Keratinocyte (primary cell): ENCODE data around the gene SCART1. TPM values are rescaled to one million over a fixed set of nuclear protein-coding genes. Genes with fewer than 3 reads are reported as not detected.

Experiments used
- DNase-seq: peaks from one replicate; pipeline ENCODE4 v3.0.0-alpha.2; 2011; ENCODE audit warnings: low read depth, missing footprints, low spot score
- FAIRE-seq: peaks from 2 replicates; lab custom pipeline; 2011; peaks lifted over from hg19 to GRCh38; lab: Jason Lieb, UNC
- H2AFZ ChIP-seq: 2 replicates; pipeline ENCODE4 v1.6.0; 2012; ENCODE audit warnings: low read length, control low read depth, inconsistent platforms; ENCODE audit not compliant: control insufficient read depth
- H3K27ac ChIP-seq: 2 replicates; pipeline ENCODE4 v1.5.1; 2011; ENCODE audit warnings: low read length; ENCODE audit not compliant: control insufficient read depth, insufficient read depth
- H3K27me3 ChIP-seq: 3 replicates; pipeline ENCODE4 v1.6.0; 2011; ENCODE audit warnings: low read length; ENCODE audit not compliant: control insufficient read depth, insufficient read depth; ENCODE audit errors: extremely low read depth
- H3K36me3 ChIP-seq, 2 experiments: 2 replicates in 1 of 2; 3 replicates in 1 of 2; pipeline ENCODE4 v1.5.1; 2011; ENCODE audit warnings: low read length in 2 of 2, mild to moderate bottlenecking in 1 of 2; ENCODE audit not compliant: control insufficient read depth in 2 of 2, insufficient read depth in 2 of 2; ENCODE audit errors: extremely low read depth in 1 of 2
- H3K4me1 ChIP-seq: 3 replicates; pipeline ENCODE4 v1.5.1; 2011; ENCODE audit warnings: low read length; ENCODE audit not compliant: control insufficient read depth, insufficient read depth; ENCODE audit errors: extremely low read depth
- H3K4me2 ChIP-seq: 3 replicates; pipeline ENCODE4 v1.6.0; 2011; ENCODE audit warnings: low read depth, low read length; ENCODE audit not compliant: control insufficient read depth, insufficient read depth; ENCODE audit errors: extremely low read depth
- H3K4me3 ChIP-seq, 3 experiments: fragments of 200-600 bp in 1 of 3; sonication (generic) in 1 of 3; 2 replicates in 2 of 3; 3 replicates in 1 of 3; pipeline ENCODE4 v1.5.1; 2011 to 2016; ENCODE audit warnings: low read length in 3 of 3, mild to moderate bottlenecking in 3 of 3, control low read depth in 2 of 3, inconsistent platforms in 1 of 3, low read depth in 1 of 3, mixed read lengths in 1 of 3, mixed run types in 1 of 3, moderate library complexity in 1 of 3; ENCODE audit not compliant: control insufficient read depth in 2 of 3, insufficient read depth in 2 of 3; ENCODE audit errors: extremely low read depth in 1 of 3
- H3K79me2 ChIP-seq: 2 replicates; pipeline ENCODE4 v1.6.0; 2012; ENCODE audit warnings: low read length; ENCODE audit not compliant: control insufficient read depth, insufficient read depth
- H3K9ac ChIP-seq: 3 replicates; pipeline ENCODE4 v1.6.0; 2011; ENCODE audit warnings: low read length; ENCODE audit not compliant: control insufficient read depth, insufficient read depth; ENCODE audit errors: extremely low read depth
- H3K9me1 ChIP-seq: 3 replicates; pipeline ENCODE4 v1.6.0; 2011; ENCODE audit warnings: low read length; ENCODE audit not compliant: control insufficient read depth, insufficient read depth; ENCODE audit errors: extremely low read depth
- H3K9me3 ChIP-seq: 2 replicates; pipeline ENCODE4 v1.5.1; 2012; ENCODE audit warnings: low read depth, low read length; ENCODE audit not compliant: control insufficient read depth
- H4K20me1 ChIP-seq: 3 replicates; pipeline ENCODE4 v1.6.0; 2011; ENCODE audit warnings: low read length; ENCODE audit not compliant: control insufficient read depth, insufficient read depth; ENCODE audit errors: extremely low read depth
- EZH2 ChIP-seq: IDR thresholded peaks from one replicate; pipeline ENCODE4 v1.6.1; 2012; ENCODE audit warnings: inconsistent platforms, mild to moderate bottlenecking, low read length, moderate library complexity
- dilution Hi-C: fragments of 300-500 bp; cut with MboI; formaldehyde crosslinking; loops from one replicate; pipeline ENCODE4 v1.7.0; 2020; ENCODE audit warnings: low sequenced_read_pairs; ENCODE audit not compliant: extremely low pct_ligation_motif_present
- polyA plus RNA-seq, 5 experiments: library from polyadenylated mRNA; depleted of rRNA in 3 of 5; stranded (reverse) in 3 of 5; stranded (forward) in 1 of 5; unstranded in 1 of 5; fragments of >200 nt; gene quantifications; 1 replicate in 1 of 5; 2 replicates in 3 of 5; 3 replicates in 1 of 5; pipeline versions ENCODE4 v1.2.1 to v1.2.3, GENCODE V29; 2011 to 2012; ENCODE audit warnings: missing spikeins in 2 of 5, low read depth in 1 of 5, low replicate concordance in 1 of 5
- TF ChIP-seq, protein P1 (sequence below), 3 experiments: IDR thresholded peaks in 1 of 3; conservative IDR thresholded peaks in 1 of 3; optimal IDR thresholded peaks in 1 of 3; 2 replicates in 2 of 3; 3 replicates in 1 of 3; pipeline versions ENCODE3 to v1.5.1; 2011; ENCODE audit warnings: low read length in 3 of 3, mild to moderate bottlenecking in 3 of 3, moderate library complexity in 2 of 3, control low read depth in 1 of 3, inconsistent platforms in 1 of 3; ENCODE audit not compliant: insufficient read depth in 2 of 3; ENCODE audit errors: extremely low read depth in 1 of 3

SCART1 gene
- polyA plus RNA-seq, 1 donor (not counting 4 experiments of a cell fraction or from before 2014, with no cell fraction given), result 0.75 TPM

DNA sequence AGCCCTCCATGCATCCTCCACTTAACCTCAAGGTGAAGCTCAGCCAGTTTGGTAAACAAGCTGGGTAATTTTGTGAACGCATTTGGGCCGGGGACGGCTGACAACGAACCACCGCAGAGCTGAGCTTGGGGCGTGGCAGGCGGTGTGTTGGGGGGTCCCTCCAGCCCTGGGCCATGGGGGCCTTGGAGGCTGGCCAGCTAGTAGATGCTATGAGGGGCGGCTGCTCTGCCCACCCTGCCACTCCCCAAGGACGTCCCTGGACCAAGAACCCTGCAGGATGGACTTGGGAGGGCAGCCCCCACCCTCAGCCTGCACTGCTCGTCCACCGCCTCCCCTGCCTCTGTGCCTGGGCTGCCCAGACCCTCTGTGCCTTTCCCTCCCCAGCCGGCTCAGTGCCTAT, 12.0 kb upstream of the SCART1 start:
- Histone ChIP-seq H3K79me2 (no peaks in the 10 kb centered on the region), H4K20me1 (no peaks in the 10 kb centered on the region), H3K4me1 (no peaks in the 10 kb centered on the region), H2AFZ (no peak overlapping the region), H3K9me1 (no peaks in the 10 kb centered on the region), H3K4me3 (no peak overlapping the region), H3K27me3 (no peaks in the 10 kb centered on the region), H3K9ac (no peak overlapping the region), H3K9me3 (peaks cover 6% of the 10 kb centered on the region), H3K36me3 (no peaks in the 10 kb centered on the region), H3K27ac (no peak overlapping the region), H3K4me2 (no peak overlapping the region)
- dilution Hi-C loops, result no loop called here
- DNase-seq (no peak), FAIRE-seq (no peak)
- no peak for TF ChIP-seq EZH2
- TF ChIP-seq, protein P1, sequence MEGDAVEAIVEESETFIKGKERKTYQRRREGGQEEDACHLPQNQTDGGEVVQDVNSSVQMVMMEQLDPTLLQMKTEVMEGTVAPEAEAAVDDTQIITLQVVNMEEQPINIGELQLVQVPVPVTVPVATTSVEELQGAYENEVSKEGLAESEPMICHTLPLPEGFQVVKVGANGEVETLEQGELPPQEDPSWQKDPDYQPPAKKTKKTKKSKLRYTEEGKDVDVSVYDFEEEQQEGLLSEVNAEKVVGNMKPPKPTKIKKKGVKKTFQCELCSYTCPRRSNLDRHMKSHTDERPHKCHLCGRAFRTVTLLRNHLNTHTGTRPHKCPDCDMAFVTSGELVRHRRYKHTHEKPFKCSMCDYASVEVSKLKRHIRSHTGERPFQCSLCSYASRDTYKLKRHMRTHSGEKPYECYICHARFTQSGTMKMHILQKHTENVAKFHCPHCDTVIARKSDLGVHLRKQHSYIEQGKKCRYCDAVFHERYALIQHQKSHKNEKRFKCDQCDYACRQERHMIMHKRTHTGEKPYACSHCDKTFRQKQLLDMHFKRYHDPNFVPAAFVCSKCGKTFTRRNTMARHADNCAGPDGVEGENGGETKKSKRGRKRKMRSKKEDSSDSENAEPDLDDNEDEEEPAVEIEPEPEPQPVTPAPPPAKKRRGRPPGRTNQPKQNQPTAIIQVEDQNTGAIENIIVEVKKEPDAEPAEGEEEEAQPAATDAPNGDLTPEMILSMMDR (optimal IDR thresholded peaks at IDR 0.05 in 1 of 3, IDR thresholded peaks at IDR 0.05 in 1 of 3, conservative IDR thresholded peaks at IDR 0.05 in 1 of 3; ENCODE audit: extremely low read depth in 1 of 3, insufficient read depth in 2 of 3, low read length in 3 of 3), result no peak

DNA sequence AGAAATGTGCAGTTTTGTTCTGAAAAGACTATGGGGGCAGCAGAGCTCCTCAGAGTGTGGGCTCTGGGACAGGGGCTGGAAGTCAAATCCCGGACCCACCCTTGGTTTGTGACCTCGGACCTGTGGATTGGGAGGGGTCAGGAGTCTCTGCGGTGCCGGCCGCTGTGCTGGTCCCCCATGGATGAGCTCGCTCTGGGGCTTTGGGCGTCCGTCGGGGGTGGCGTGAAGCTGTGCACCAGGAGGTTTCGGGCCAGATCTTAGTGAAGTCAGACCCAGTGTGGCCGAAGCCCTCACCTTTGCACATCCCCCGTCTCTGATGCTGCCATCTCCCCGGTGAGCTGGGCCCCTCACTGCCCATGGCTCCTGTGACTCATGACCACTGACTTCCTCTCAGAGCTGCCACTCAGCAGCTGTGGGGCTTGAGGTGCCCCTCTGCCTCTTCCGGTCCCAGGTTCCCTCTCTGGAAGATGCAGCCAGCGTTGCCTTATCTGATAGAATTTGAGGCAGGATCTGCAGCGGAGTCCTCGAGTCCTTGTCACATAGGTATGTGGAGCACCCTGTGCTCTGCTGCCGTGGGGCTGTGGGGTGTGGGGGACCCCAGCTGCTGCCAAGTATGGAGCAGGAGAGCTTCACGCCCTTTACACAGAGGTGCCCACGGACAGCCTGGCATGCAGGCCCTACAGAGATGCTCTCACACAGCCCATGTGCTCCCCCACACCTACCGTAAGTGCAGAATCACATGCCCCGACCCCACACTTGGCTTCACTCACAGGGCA, 11.4 kb upstream of the SCART1 start:
- Histone ChIP-seq H4K20me1 (no peaks in the 10 kb centered on the region), H3K4me2 (no peak overlapping the region), H3K4me1 (no peaks in the 10 kb centered on the region), H3K9me1 (no peaks in the 10 kb centered on the region), H2AFZ (no peak overlapping the region), H3K27me3 (no peaks in the 10 kb centered on the region), H3K27ac (no peak overlapping the region), H3K9ac (no peak overlapping the region), H3K36me3 (no peaks in the 10 kb centered on the region), H3K79me2 (no peaks in the 10 kb centered on the region), H3K9me3 (peaks cover 6% of the 10 kb centered on the region), H3K4me3 (no peak overlapping the region)
- dilution Hi-C loops, result no loop called here
- FAIRE-seq (no peak), DNase-seq (no peak)
- no peak for TF ChIP-seq EZH2
- TF ChIP-seq, protein P1 (optimal IDR thresholded peaks at IDR 0.05 in 1 of 3, IDR thresholded peaks at IDR 0.05 in 1 of 3, conservative IDR thresholded peaks at IDR 0.05 in 1 of 3; ENCODE audit: extremely low read depth in 1 of 3, insufficient read depth in 2 of 3, low read length in 3 of 3), result no peak
